ENCODE data around the gene SH2D1B. TPM values are rescaled to one million over a fixed set of nuclear protein-coding genes. Genes with fewer than 3 reads are reported as not detected.

SH2D1B gene
- total RNA-seq, 1 donor from 2014 or later: 0.53 TPM

- intact Hi-C loops (cut with DNase I): no loop called here
- ATAC-seq (no peak), DNase-seq (ENCODE audit: low spot score) (no peak)
Observed at GRCh38 chr1:162385280-162385623, 26.7 kb downstream of the SH2D1B start.

DNA sequence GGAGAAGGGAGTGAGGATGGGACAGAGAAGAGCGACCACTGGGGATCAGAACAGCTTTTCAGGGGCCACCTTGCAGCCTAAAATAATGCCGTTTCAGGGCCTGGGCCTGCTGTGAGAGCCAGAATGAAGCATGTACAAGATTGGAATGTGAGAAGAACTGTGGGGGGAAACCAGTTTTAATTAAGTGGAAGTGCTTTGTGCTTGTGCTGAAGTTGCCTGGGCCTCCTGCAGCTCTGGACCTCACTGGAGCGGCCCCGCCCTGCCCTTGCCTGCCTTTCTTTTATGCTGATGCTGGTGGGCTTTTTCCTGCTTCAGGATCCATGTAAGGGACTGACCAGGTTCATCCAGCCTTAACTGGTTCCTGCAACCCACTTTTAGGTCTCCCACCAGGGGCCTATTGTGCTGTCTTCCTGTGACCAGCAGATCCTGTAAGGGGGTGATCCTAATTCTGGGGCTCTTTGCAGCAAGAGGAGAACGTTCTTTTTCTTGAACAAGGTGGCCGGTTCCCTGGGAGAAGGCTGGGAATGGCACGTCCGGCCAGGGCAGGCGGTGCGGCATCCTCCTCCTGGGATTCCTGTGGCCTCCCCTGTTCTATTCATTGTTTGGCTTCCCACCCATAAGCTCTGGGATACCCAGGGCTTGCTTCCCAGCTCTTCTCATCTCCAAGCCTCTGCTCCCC lies 27.2 kb downstream of the SH2D1B start:
- intact Hi-C loops (cut with DNase I): no loop called here
- ATAC-seq (no peak), DNase-seq (ENCODE audit: low spot score) (no peak)

- DNase-seq (ENCODE audit: low spot score) (no peak), ATAC-seq (no peak)
- intact Hi-C loops (cut with DNase I): no loop called here
Observed at GRCh38 chr1:162384116-162384515, 27.8 kb downstream of the SH2D1B start.

DNA sequence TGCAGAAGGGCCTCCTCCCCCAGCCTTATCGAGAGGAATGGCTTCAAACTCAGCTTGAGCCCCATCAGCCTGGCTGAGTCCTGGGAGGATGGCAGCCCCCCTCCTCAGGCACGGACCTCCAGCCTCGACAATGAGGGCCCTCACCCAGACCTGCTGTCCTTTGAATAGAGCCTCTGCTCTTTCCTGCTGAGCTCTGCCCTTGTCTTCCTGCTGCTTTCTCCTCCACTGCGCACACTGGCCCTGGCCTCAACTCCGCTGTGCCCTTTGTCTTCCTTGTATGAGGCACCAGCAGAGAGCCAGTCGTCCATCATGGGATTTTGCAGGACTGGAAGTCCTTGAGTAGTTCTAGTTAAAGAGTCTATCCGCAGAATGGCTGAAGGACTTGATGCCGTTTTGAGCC lies 28.4 kb downstream of the SH2D1B start:
- intact Hi-C loops (cut with DNase I): no loop called here
- DNase-seq (ENCODE audit: low spot score) (no peak), ATAC-seq (no peak)

DNA sequence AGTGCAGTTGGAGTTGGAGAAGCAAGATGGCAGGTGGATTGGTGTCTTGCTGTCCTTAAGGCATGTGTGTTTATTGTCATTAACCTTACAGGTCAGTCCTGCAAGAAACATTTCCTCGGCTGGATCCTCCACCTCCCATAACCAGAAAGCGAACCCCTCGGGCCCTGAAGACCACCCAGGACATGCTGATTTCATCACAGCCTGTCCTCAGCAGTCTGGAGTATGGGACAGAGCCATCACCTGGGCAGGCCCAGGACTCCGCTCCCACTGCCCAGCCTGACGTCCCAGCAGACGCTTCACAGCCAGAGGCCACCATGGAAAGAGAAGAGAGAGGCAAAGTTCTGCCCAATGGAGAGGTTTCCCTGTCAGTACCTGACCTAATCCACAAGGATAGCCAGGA lies 28.8 kb downstream of the SH2D1B start:
- DNase-seq (ENCODE audit: low spot score) (no peak), ATAC-seq (no peak)
- intact Hi-C loops (cut with DNase I): no loop called here

- ATAC-seq (no peak), DNase-seq (ENCODE audit: low spot score) (no peak)
- intact Hi-C loops (cut with DNase I): no loop called here
Observed at GRCh38 chr1:162381941-162382750, 29.8 kb downstream of the SH2D1B start.

DNA sequence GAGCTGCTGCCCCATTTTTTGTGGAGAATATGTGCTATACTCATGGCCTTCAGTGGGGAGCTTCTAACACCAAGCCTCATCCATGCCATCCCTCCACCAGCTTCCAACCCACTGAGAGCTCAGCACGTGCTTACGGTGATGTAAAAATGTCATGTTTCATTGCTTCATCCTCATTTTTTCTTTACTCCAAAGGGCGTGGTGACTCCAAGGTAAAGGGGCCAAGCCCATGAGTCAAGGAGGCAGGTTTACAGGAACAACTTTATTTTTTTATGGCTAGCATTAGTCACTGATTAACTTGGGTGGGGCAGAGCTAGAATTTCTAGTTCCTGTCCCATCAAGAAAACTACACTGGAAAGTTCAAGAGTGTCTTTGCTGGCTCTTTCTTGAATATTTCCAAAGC lies 30.6 kb downstream of the SH2D1B start, which contains the start of gene C1orf226:
TSS of gene C1orf226 (plus strand) at position 346 of the 400 bp plus-strand sequence. CDS start 174 bp downstream, outside the sequence.
- intact Hi-C loops (cut with DNase I): no loop called here
- ATAC-seq (no peak), DNase-seq (ENCODE audit: low spot score) (no peak)

GRCh38 chr1:162380061-162380846 lies 31.7 kb downstream of the SH2D1B start:
- intact Hi-C loops (cut with DNase I): no loop called here
- peak; percentile 12 for DNase-seq (ENCODE audit: low spot score)
- no peak for ATAC-seq

- DNase-seq (ENCODE audit: low spot score) (no peak), ATAC-seq (no peak)
- intact Hi-C loops (cut with DNase I): no loop called here
Observed at GRCh38 chr1:162376691-162377090, 35.2 kb downstream of the SH2D1B start, which contains the start of gene SPATA46. Gene SPATA46 (minus strand): TSS chr1:162376854. CDS start chr1:162376790, 64 bp downstream.

DNA sequence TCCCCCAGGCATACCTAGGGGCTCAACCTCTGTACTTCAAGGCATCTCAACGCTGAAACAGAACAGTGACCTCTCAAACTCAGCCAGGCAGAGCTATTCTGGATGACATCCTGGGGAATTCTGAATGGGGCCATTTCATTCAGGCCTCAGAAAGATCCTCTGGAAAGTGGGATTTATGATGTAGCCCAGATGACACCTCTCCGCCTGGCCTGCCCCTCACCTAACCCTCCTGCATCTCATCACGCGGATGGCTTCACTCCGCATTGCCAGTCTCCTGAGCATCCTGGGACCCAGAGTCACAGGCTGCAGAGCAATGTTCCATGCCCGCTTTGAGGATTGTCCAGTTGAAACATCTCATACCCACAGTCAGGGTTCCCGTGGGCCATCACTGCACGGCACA lies 36.5 kb downstream of the SH2D1B start:
- intact Hi-C loops (cut with DNase I): no loop called here
- no peak for DNase-seq (ENCODE audit: low spot score)
- no peak for ATAC-seq

DNA sequence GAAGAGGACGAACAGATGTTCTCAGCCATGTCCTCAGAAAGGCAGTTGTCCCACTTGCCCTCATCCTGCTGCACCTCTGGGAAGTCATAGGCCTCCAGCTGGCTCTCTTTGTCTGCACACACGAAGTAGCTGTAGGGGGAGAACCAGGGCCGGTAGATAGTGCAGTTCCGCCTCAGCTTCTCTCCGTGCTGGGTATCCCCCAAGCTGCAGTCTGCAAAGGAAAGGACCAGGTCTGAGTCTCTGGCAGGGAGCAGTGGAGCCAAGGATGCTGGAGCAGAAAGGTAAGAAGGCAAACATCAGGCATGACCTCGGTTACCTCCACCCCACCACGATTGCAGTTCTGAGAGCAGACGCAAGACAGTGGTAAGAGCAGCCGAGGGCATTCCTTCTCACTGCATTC lies 37.5 kb downstream of the SH2D1B start:
- ATAC-seq (no peak), DNase-seq (ENCODE audit: low spot score) (peak; percentile 32)
- intact Hi-C loops (cut with DNase I): no loop called here

DNA sequence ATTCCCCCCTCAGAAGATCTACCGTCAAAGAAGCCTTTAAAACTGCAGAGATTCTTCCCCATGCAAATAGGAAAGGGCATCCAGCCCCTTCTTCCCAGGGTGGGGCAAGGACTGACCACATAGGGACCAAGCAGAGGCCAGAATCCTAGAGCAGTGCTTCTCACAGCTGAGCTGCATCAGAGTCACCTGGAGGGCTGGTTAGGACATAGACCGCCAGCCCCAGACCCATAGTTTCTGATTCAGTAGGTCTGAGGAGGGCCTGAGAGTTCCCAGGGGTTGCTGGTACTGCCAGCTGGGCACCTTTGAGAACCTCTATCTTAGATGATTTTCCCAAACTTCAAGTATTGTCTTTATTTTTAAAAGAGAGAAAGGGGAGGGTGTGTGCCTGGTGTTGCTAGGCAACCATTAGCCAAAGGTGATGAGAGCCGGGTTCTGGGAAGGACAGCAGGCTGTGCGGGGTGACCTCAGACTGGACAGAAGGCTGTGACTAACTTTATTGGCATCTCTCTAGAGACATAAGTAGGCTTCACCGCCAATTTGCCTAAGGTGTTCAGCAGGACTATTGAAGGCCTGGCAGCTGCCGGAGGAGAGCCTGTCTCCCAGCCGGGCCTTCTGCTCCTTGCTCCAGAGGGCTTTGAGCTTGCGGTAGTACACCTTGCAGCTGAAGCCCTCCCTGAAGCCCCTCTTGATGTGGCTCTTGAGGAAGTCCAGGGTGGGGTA lies 38.2 kb downstream of the SH2D1B start:
- no peak for ATAC-seq
- peak; percentile 42 for DNase-seq (ENCODE audit: low spot score)
- intact Hi-C loops (cut with DNase I): no loop called here

- DNase-seq (ENCODE audit: low spot score) (peak; percentile 18), ATAC-seq (no peak)
- intact Hi-C loops (cut with DNase I): no loop called here
Observed at GRCh38 chr1:162373072-162373427, 38.9 kb downstream of the SH2D1B start.

GRCh38 chr1:162372159-162373071 lies 39.5 kb downstream of the SH2D1B start:
- ATAC-seq: peak; percentile 59
- intact Hi-C loops (cut with DNase I): no loop called here
- DNase-seq (ENCODE audit: low spot score): peak; percentile 50

DNA sequence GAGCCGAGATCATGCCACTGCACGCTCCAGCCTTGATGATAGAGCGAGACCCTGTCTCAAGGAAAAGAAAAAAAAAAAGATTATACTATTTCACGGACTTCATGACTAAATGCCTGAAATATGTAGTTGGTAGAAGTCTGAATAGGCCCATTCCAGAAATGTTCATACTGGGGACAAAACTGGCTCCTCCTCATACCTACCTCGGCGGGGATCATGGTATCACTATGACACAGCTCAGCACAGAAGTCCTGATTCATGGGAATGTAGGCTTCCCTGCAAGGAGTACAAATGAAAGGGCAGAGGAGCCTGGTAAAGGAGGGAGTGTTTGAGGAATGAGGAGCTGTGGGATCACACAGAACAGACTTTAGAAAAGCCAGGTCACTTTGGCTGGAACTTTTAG lies 40.3 kb downstream of the SH2D1B start:
- no peak for DNase-seq (ENCODE audit: low spot score)
- no peak for ATAC-seq
- intact Hi-C loops (cut with DNase I): no loop called here

- no peak for ATAC-seq
- intact Hi-C loops (cut with DNase I): no loop called here
- DNase-seq (ENCODE audit: low spot score): peak; percentile 1
Observed at GRCh38 chr1:162370721-162371120, 41.2 kb downstream of the SH2D1B start.

DNA sequence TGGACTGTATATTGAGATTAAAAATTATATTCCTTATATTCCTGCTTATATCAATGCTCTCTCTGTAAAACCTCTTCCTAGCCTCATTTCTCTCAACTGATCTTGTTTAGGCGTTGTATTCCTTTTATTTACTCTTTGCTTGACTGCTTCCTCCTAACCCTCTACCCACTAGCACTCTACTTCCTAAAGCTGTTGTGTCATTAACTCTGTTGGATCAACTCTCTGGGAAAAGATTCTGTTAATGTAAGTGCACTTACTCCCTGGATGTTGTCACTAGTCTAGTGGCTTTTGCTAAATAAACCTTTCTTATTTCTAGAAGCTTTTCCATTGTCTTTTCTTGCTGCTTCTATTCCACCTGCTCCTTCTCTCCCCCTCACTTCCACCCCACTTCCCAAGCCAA lies 41.8 kb downstream of the SH2D1B start:
- no peak for ATAC-seq
- intact Hi-C loops (cut with DNase I): no loop called here
- DNase-seq (ENCODE audit: low spot score): no peak

GRCh38 chr1:162369571-162369970 lies 42.4 kb downstream of the SH2D1B start:
- peak; percentile 40 for DNase-seq (ENCODE audit: low spot score)
- ATAC-seq: no peak
- intact Hi-C loops (cut with DNase I): no loop called here

All from sciatic nerve (tissue), 2 donors.